GM21360 (cell line): ENCODE data around the gene ZC3H12A.

Source experiments
- ATAC-seq: cut with Tn5 transposase; IDR thresholded peaks from one replicate; pipeline ENCODE4 v1.9.1; 2021; ENCODE audit warnings: mild to moderate bottlenecking, moderate library complexity; ENCODE audit not compliant: unreplicated experiment

The ZC3H12A gene

DNA sequence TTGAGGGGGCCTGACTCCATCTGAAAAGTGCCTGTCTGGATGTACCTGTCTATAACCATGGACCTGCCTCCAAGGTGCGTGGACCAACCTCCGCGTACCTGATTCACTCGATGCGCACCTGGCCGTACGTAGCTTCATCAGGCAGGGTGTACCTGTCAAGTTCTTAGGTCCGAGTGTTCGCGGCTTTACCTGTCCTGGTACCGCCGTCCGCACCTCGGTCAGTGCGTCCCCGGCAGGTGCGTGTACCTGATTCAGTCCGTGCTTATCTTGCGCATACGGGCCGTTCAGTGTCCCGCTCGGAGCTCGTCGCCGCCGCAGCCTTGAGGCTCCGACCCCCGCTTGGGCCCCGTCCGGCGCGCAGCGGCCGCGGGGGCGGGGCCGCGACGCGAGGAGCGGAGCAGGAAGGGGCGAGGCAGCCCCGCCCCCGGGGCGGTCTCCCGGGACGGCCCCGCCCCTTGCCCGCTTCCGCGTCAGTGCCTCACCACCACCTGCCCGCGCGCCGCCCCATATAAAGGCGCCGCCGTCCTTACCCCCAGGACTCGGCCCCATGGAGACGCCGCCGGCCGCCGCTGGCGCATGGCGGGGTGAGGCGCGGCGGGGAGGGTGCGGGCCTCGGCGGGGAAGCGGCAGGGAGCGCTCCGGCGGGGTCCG is at the start of gene ZC3H12A:
ZC3H12A (plus strand) TSS at position 535 of the 651 bp plus-strand sequence. CDS start 917 bp downstream, outside the sequence.
- ATAC-seq = peak; percentile 54

DNA sequence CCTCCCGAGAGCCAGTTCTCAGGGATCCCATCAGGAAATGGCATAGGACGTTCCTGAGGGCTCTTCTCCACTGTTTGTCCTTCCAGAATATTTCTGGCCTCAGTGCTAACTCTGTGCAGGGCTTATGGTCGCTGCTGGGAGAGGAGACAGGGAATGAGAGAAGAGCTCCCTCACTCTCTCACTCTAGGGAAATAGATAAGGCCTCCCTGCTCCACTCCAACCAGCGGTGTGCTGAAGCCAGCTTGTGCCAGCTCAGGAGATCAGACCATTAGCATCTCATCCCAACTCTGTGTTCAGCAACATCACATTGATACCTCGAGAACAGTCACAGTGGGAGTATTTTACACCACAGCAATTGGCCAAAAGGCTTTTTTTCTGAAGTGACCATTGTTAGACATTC is 49.2 kb upstream of the ZC3H12A start:
- no peak for ATAC-seq

DNA sequence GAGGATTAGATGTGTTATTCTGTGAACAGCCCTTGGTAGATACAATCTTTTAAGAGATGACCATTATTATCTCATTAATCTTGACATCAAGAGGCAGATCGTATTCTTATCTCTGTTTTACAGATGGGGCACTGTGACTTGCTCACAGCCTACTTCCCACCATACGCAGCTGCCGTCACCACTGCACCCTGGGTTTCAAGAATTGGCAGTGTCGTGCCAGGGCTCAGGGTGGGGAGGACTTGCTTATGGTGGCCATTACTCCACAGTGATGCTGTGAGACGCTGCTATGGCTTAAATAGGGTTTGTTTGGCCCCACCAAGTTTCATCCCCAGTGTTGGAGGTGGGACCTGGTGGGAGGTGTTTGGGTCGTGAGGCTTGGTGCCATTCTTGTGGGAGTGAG is 45.4 kb upstream of the ZC3H12A start:
- ATAC-seq = no peak

DNA sequence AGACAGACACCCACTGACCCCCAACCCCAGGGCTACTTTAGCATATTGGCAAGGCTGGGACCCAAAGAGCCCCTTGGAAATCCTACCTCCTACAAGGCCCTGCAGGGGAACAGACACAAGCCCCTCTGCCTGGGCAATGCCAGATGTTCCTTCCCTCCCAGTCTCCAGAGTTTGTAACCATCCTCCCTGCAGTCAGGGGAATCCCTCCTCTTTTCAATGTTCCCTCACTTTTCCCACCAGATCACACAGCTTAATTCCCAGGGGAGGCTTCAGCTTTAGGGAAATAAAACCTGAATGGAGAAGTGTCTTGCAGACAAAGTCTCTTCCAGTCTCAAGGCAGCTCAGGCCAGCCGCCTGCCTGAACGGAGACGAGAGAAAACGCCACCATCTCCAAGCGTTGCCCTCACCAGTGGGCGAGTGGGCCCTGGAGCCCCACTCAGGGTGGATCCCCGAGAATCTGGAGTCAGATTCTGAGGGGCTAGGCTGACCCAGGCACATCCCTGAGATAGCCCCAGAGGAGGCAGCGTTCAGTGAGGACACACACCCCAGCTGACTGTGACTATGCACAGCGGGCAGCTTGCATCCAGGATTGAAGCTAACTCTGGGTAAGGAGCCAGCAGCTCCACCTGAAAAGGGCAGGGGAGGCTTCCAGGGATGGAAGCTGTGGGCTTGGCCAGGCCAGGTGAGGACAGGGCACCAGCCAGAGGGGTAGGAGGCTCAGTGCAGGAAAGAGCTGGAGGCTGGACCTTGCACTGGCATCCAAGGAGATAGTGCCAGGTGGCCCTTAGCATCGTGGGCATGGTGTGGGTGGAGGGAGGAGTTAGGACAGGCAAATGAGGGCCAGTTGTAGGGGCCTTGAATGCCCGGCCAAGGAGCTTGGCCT is 44.0 kb upstream of the ZC3H12A start:
- ATAC-seq = no peak

DNA sequence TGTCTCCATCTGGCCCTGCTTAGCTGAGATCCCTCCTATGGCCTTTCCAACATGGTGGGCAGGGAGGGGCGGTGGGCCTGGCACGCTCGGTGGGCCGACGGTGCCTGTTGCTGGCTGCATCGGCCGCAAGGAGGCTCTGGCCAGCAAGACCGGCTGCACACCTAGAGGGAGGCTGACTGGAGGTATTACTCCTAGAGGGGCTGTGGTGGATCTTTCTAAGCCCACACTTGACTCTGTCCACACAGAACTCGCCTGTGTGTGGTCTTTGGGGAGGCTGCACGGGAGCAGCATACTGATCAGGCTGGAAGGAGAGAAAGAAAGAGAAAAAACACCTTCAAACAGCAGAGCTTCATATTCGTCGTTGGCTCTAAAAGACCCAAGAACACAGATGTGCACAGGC is 41.7 kb upstream of the ZC3H12A start:
- ATAC-seq = no peak

DNA sequence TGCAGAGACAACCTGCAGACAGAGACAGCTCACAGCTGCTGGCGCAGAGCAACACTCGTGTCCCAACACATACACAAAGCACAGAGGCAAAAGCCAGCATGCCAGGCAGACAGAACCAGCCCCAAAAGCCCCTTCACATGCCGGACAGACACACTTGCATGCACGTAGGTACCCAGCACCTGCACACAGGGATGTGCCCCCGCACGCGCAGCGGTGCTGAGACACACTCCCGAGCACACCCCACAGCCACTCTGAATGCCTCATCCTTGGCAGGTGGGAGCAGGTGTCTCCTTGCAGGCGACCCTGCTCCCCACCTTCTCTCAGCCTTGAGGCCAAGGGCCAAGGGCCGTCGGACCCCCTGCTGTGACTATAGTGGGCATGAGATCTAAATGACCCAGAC is 41.2 kb upstream of the ZC3H12A start:
- ATAC-seq = no peak

DNA sequence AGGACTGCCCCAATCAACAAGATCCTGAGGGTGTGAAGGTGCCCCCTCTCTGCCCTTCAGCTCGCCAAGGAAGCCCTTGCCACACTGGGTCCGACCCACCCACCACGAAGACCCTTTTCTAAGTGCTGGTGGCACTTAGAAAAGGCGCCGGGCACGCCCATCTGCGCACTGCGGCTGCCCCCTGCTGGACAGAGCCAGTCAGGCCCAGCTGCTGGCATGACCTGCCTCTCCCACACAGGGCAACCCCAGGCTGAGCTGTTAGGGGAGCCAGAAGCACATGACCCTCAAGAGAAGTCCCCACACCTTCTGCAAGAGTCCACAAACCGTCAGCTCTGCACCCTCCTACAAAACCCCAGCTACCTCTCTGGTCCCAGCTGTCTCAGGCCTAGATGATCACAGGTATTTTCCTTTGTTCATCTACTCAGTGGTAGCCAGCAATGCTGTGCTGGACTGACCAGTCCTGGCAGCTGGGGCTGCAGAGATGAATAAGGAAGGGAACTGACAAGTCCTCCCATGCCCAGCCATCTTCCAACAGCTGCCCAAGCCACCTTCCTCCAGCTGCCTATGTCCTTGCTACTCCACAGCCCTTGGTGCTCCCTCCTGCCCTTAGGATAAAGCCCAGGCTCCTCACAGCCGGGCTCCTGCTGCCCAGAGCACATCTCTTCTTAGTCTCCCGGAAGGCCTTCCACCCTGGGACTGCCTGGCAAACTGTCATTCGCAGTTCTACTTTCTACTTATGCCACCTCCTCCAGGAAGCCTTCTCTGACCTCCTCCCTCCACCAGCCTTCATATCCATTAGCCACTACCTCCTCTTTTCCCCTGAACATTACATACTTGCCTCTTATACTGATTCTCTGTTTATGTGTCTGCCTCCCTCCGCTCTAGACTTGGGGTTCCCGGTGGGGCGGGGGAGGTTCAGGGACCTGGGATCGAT is 39.8 kb upstream of the ZC3H12A start:
- ATAC-seq = peak; percentile 59

DNA sequence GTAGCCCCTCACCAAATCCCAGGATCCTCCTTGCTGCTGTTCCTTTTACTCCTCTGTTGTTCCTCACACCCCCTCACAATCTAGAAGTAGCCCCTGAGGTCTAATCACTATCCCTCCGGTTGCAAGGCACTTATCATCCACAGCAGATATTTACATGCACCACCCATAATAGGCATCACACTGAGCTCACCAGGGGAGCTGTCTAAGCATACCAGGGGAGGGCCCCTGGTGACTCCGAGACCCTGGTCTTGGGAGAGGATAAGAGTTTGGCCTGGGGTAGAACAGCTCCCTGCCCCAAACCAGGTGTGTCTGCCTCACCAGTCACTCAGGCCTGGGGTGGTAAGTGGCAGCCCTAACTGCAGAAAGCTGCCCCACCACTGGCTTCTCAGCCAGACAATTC is 37.3 kb upstream of the ZC3H12A start:
- ATAC-seq = no peak

DNA sequence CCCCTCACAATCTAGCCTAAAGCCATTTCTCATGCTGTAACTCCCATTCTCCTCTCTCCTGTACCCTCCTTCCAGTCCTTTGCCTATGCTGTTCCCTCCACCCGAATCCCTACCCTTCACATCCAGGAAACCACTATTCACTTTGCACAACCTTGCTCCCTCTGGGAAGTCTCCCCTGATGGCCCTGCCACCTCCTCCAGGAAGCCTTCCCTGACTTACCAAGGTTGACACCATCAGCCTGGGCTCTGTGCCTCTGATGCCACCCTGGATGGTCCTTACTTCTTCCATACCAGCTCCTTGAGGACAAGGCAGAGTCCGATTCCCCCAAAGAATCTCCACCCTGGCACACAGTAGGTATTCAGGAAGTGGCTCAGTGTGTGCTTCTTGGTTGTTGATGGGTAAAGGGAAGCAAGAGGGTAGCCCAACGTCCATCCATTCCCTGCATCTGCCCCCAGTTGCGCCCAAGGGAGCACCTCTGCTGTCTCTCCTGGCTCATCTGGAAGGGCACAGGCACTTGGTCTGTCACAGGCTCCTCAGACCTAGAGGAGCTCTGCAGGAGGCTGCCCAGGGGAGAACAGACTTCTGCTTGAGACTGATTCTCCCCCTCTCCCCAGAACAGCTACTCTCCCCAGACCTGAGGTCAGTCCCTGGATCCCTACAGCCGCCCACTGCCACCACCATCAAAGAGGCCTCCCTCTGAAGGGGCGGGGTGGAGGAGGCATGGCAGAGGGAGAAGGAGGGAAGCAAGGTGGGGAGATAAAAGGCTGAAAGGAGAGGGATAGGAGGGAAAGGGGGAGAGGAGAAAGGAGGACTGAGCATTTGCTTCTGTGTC is 36.1 kb upstream of the ZC3H12A start:
- ATAC-seq = no peak

DNA sequence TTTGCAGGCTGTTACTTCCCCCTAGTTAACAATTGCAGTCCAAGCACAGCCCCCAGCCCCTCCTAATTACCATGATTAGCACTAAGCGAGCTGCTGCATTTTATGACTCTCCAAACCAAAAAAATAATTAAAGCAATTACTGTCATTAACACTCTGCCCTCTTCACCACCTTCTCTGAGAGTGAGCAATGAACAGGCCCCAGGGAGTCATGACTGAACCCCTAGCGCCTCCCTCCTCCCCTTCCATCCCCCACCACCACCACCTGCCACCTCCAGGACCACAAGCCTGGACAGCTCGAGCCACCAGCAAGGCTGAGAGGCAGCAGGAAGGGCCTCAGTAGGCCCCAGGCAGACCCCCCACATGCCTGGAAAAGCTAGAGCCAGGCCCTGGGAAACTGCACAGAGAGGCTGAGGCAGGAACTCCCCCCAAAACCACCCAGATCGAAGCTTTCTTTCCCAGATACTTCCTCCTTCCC is 35.5 kb upstream of the ZC3H12A start:
- no peak for ATAC-seq

DNA sequence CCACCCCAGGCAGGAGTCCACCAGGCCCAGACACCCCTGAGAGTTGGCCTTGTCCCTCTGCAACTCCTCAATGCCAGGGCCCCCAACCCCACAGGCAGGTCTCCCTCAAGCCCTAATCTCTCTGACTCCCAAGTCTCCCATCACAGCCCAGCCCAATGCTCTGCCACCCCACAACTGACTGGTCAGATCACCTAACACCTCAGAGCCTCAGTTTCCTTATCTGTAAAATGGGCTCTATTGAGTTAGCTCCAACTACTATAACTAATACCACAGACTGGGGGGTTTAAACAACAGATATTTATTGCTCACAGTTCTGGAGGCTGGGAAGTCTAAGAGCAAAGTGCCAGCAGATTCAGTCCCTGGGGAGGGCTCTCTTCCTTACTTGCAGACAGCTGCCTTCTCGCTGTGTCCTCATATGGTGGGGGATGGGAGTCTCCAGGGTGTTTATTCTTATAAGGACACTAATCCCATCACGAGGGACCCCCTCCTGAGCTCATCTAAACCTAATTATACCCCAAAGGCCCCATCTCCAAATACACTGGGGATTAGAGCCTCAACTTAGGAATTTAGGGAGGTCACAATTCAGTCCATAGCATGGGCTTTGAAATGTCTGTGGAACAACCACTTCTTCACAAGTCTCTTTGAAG is 34.9 kb upstream of the ZC3H12A start:
- ATAC-seq = no peak

DNA sequence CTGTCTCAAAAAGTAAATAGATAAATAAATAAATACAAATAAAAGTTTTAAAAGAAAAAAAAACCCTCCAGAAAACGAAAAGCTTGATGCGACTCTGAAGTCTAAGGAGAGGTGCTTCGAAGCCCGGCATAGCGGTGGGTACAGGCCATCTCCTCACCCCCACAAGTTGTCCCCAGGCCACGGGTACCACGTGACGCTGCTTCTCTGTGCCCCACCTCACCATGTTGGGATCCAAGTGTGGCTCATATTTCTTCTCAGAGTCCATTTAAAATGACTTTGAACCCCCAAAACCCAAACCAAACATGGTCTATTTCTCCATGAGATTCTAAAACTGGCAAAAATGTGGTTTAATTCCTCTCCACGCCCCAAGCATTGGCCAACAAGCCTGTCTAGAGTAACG is 32.9 kb upstream of the ZC3H12A start:
- no peak for ATAC-seq

DNA sequence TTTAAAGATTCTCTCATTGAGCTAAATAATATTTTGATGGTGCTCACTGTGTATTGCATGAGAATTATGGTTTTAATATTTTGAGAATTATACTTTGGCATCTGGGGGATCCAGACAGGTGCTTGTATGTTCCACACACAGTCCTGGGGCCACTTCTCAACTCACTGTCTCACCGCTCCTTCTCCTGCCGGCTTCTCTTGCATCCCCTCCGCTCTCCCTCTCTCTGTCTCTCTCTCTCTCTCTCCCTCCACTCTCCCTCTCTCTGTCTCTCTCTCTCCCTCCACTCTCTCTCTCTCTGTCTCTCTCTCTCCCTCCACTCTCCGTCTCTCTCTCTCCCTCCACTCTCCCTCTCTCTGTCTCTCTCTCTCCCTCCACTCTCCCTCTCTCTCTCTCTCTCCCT is 32.2 kb upstream of the ZC3H12A start:
- no peak for ATAC-seq

DNA sequence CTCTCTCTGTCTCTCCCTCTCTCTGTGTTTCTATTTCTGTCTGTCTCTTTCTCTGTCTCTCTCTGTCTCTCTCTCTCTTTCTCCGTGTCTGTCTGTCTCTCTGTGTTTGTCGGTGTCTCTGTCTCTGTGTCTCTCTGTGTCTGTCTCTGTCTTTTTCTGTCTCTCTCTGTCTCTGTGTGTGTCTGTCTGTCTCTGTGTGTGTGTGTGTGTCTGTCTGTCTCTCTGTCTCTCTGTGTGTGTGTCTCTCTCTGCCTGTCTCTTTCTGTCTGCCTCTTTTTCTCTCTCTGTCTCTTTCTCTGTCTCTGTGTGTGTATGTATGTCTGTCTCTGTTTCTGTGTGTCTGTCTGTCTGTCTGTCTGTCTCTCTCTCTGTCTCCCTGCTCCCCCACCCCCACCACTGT is 31.7 kb upstream of the ZC3H12A start:
- no peak for ATAC-seq

DNA sequence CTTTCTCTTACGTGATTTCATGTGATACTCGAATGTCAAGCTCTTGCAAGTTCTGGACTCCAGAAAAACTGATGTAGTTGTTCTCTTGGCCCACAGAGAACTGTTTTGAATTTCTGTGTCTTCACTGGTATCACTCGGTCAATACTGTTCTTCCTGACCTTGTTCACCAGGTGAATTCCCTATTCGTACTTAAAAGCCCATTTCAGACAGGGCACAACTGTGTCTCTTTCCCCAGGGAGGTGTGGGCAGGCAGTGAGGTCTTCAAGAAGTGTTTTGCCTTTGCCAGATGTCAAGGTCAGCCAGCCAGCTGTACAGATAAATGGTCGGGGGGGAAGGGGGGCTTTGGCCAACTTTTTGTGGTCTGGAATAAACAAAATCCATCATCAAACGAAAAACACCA is 27.5 kb upstream of the ZC3H12A start:
- no peak for ATAC-seq

DNA sequence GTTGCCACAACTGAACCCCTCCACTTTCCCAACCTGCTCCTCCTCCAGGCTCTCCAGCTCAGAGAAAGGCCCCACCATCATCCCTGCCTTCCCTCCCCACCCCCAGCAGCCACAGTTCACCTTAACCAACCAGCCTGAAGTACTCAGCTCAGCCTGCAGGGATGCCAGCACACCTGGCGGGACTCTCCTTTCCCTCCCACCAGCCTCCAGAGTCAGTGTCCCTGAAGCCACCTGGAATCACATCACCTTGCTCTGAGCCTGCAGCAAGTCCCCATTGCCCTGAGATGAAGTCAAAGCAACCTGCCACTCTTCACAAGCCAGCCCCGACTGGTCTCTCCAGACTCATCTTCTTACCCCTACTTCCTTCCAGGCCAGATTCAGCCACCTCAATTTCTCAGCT is 26.2 kb upstream of the ZC3H12A start:
- ATAC-seq = no peak

DNA sequence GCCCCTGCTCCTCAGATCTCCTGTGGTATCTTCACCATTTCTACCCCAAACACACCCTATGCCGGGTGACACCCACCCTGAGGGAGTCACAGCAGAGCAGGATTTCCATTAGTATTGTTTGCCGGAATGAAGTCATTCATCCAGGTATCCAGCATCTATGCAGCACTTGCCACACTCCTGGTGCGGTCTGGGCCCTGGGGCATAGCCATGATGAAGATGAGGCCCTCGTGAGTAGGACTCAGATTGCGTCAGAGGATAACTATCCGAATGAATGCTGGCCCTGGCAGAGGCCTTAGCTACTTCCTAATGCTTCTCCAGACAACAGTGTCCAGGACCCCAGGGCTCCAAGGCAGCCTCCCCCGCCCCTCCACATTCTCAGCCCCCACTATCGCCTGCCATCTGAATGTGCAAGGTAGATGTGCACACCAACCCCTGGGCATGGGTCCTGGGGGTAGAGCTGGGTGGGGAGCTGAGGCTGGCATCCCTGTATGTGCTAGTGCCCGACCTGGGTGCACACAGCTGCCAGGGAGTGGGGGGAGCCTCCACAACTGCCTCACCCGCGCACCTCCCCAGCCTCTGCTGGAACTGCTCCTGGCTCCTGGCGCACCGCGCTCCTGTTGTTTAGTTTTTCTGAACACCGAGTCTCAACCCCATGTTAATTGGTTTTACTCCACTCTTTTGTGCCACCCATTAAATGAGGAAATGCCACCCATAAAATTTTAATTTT is 25.5 kb upstream of the ZC3H12A start:
- no peak for ATAC-seq

DNA sequence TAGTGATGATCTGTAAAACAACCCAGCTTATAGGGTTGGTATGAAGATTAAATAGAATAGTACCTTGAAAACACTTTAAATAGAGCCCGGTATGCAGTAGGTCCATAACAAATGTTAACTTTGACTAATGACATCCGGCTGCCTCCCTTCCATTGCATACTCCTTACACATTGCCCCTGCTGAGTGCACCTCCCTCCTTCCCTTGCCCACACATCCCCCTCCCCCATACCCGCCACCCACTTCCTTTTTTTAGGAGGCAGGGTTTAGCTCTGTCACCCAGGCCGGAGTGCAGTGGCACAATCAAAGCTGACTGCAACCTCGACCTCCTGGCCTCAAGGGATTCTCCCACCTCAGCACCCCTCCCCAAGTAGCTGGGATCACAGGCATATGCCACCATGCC is 24.4 kb upstream of the ZC3H12A start:
- ATAC-seq = no peak

DNA sequence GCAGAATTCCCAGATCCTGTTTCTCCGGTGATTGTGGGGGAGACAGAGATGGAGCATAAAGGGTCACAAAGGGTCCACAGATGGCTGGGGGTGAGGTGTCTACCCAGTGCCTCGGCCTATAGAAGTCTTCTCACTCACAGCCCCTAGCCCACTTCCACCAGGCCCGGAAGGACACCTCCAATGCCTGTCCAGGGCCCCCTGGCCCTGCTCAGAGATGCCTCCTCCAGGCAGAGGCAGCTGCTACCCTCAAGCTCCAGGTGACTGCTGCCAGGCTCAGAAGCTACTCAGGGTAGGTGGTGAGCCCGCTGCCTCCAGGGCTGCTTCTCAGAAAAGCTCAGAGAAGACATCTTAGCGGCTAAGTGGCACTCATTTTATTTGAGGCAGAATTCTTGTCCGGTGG is 22.0 kb upstream of the ZC3H12A start:
- no peak for ATAC-seq
